ENCODE measurements around the gene NKD2.
"Not testable (repeated sequence)": the region's sequence is repeated elsewhere in the genome, so short reads cannot be mapped to it uniquely, and the experiment has no call there.

Gene NKD2

GRCh38 chr5:1057485-1058082 is 49.0 kb downstream of the NKD2 start:
- DNase-seq (ENCODE audit: low spot score), result no peak

DNA sequence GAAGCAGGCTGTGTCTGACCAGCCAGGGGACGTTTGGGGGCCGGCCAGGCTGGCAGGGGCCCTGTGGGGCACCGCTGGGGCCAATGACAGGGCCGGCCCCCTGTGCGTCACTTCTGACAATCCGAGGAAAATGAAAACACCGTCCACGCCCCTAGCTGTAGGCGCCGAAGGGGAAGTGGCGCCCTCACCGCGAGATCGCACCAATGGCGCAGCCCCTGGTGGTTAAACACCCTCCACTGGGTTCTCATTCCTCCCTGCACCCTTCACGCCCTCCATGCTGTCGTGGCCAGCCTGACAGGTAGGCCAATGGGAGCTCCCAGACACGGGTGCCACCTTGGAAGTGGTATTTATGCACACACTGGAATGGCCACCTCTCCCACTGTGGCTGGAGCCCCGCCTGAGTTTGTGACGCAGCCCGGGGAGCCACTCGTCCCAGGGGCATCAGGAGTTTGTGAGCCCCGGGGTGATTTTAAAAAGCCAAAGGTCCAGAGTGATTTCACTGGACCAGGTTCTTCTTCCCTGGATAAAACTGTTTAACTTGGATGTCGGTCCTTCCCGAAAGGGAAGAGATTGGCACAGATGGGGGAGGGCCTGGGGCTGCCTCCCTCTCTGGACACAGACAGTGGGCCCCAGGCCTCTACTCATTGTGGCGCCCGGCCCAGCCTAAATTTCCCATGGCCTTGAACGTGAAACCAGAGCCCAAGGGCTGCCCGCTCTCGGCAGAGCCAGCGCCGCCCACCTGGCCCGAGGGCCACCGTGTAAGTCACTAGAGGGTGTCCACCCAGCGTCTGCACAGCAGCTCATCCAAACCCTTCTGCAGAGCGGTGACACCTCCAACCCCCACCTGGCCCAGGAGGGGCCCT is 49.7 kb downstream of the NKD2 start:
- no peak for DNase-seq (ENCODE audit: low spot score)

DNA sequence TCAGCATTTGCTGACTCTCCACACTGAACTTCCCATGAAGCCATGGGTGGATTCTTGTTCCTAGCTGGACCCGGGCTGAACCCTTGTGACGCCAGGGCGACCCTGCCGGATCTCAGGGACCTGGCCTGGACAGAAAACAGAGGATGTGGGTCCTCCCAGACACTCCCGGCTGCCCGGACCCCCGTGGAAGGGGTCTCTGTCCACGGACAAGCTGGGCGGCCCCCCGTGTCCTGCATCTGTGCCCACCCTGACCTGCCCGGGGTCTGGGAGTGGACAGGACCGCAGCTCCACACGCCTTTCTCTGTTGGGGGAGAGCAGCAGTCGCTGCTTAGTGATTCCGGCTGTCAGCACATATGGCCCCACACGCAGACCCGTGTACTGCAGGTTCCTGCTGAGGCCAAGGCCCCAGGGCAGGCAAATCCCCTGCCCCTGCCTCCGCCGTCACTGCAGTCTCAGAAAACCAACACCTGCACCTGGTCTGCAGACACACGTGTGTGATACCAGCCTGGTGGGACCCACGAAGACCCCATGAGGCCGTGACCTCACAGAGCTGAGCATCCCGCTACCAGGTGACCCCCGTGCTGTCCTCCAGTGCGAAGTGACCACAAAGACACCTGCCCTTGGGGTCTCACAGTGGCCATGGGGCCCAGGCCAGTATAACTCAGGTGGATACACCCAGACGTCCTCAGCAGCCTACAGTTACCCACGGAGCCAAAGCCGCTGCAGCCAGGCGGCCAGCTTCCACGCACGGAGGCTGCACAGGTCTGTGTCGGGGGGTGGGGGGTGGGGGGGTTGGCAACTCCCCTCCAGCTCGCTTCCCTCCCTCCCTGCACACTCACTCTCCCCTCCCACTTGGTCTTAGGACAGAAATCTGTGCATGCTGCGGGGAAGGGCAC is 50.6 kb downstream of the NKD2 start:
- DNase-seq (ENCODE audit: low spot score), result no peak

DNA sequence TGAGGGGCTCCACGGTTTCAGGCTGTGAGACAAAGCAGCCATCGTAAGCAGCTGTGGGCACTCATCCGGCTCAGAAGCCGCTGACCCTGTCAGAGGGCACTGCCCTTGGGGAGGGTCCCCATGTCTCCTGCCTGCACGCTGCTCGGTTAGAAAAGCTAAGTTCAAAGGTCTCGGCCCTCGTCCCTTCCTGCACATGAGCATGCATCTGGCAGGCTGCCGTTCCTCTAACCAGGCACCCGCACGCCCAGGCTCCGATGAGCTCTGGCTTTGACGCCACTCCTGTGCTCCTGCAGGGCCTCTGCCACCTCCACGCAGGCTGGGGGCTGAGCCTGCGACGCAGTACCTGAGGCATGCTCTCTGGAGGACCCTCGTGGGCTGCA is 51.3 kb downstream of the NKD2 start:
- no peak for DNase-seq (ENCODE audit: low spot score)

DNA sequence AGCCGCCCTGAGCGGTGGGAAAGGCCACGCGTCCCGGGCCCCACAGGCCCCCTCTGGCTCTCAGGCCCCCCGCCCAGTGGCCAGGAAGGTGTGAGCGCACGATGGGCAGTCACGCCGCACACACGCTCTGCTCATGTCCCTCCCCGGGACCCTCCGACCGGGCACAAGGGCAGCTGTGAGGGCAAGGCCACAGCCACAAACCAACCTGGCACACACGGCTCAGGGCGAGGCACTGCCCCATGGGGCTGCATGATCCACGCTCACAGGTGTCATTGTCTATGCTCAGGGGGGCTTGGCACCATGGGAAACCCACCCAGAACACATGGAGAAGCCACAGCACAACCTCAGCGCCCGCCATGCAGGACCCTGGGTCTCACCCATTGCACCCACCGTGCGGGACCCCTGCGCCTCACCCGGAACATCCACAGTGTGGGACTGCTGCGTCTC is 52.0 kb downstream of the NKD2 start:
- DNase-seq (ENCODE audit: low spot score), result no peak

- not testable (repeated sequence) for DNase-seq (ENCODE audit: low spot score)
Measured at GRCh38 chr5:1061292-1061691, 52.7 kb downstream of the NKD2 start.

GRCh38 chr5:1061916-1062315 is 53.3 kb downstream of the NKD2 start:
- no peak for DNase-seq (ENCODE audit: low spot score)

DNA sequence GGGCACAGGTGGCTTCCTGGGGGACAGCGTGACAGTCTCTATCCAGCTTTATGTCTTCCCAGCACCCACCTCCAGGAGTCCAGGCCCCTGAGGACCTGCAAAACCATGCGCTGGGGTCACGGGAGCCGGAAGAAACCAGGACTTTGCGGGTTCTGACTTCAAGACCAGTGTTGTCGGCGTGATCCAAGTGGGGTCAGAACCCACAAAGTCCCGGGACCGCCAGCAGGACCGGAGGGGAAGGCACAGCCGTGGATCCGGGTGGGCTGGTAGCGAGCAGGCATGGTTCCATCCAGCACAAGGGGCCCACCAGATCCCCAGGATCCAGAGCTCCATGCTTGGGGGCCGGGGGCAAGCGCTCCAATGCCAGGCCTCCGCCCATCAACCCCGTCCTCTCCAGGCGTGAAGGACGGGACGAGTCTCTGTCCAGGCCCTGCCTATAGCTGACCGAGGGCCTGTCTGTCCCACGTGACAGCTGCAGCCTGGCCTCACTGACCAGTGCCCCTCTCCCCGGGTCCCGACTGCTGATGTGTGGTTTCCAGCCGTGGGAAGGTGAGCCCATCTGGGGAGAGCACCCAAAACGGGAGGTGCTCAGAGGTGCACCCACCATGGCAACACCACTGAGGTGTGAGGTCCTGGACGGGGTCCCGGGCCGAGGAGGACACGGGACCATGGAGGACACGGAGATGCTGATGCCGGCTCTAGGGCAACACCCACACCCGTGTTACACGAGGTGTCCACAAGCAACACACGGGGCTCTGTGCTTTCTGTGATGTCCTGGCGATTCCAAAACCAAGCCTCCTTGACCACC is 54.4 kb downstream of the NKD2 start:
- no peak for DNase-seq (ENCODE audit: low spot score)

DNA sequence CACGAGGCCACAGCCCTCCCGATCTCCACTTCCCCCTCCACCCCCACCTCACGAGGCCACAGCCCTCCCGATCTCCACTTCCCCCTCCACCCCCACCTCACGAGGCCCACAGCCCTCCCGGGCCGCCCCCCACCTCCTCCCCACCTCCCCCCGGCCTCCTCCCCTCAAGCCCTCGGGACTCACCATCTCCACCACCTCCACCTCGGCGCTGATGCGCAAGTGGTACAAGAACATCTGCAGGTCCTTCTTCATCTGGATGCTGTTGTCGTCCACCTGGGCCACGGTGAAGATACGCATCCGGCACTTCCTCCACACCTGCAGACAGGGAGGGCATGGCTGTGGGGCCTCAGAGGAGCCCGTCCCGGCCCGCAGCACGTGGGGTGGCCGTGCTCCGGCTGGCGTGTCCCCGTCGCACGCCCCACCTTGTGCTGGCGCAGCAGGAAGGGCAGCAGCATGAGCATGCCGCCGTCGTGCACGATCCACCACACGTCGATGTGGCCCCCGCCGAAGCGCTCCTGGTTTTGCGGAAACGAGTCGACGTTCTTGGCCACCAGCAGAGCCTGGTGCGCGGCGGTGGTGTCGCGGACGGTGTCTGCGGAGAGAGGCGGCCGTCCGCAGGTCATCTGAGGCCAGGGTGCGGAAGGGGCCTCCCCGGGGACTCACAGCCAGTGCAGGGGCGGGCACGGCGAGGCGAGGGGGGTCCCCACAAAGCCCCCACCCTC is 55.2 kb downstream of the NKD2 start:
- no peak for DNase-seq (ENCODE audit: low spot score)

DNA sequence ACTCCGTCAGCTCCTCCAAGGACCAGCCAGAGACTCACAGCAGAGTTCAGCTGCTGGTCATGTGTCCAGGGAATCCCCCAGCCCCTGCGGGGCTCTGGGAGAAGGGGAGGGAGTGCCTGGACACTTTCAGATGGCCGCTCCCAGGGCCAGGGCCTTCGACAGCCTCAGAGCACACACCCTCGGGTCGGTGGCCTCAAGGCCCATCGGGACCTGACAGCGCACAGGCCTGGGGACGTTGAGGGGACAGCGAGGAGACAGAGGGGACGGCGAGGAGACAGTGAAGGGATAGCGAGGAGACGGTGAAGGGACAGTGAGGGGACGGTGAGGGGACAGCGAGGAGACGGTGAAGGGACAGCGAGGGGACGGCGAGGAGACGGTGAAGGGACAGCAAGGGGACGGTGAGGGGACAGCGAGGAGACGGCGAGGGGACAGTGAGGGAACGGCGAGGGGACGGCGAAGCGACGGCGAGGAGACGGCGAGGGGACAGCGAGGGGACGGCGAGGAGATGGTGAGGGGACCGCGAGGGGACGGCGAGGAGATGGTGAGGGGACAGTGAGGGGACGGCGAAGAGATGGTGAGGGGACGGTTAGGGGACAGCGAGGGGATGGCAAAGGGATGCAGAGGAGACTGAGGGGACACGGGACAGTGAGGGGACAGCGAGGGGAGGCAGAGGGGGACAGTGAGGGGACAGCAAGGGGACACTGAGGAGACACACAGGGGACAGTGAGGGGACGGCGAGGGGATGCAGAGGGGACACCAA is 56.0 kb downstream of the NKD2 start:
- DNase-seq (ENCODE audit: low spot score), result no peak

DNA sequence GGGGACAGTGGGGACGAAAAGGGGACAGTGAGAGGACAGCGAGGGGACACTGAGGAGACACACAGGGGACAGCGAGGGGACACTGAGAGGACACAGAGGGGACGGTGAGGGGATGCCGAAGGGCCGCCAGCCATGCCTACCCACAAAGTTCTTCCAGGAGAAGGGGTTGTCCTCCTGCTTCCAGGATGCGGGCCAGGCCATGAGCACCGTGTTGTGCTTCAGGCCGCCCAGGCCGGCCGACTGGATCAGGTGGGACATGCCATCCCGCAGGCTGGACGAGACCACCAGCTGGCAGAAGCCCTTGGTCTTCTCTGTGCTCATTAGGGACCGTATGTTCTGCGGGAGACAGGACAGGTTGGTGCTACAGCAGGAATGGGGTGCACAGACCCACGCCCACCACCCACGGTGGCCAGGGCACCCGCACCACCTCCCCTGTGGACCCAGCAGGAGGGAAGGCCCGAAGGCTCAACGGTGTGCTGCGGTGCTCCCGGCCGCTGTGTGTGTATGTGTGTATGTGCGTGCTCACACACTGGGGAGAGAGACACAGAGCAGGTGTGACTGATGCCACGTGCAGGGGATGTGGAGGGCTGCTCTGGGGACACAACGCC is 56.6 kb downstream of the NKD2 start:
- DNase-seq (ENCODE audit: low spot score), result no peak

DNA sequence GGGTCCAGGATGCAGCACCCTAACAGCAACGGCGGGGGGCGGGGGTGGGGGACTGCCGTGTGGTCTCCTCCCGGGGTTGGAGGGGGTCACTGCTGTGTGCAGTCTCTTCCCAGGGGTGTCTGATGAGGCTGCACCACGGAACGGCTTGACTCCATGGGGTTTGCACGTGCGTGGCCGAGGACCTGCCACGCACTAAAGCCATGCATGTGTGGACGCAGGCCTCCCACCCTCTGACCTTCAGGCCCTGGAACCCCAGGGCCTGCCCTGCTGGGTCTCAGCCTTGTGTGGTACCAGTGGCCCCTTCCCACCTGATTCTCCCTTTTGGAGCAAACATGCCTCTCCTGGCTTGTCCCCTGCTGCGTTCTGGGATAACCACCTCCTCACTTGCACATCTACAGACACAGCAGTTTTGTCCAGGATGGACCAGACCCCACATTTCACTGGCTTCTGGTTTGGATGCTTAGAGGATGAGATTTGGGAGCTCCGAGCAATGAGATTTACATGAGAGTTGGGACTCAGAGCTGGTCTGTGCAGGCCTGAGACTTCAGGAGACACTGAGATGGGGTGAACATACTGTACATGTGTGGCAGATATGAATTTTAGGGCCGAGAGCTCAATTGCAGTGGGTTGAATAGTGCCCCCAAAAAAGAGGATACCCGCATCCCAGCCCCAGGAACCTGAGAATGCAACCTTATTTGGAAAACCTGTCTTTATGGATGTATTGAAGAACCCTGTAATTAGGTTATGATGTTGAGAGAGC is 57.5 kb downstream of the NKD2 start:
- DNase-seq (ENCODE audit: low spot score), result no peak

- no peak for DNase-seq (ENCODE audit: low spot score)
Measured at GRCh38 chr5:1066676-1067075, 58.1 kb downstream of the NKD2 start.

DNA sequence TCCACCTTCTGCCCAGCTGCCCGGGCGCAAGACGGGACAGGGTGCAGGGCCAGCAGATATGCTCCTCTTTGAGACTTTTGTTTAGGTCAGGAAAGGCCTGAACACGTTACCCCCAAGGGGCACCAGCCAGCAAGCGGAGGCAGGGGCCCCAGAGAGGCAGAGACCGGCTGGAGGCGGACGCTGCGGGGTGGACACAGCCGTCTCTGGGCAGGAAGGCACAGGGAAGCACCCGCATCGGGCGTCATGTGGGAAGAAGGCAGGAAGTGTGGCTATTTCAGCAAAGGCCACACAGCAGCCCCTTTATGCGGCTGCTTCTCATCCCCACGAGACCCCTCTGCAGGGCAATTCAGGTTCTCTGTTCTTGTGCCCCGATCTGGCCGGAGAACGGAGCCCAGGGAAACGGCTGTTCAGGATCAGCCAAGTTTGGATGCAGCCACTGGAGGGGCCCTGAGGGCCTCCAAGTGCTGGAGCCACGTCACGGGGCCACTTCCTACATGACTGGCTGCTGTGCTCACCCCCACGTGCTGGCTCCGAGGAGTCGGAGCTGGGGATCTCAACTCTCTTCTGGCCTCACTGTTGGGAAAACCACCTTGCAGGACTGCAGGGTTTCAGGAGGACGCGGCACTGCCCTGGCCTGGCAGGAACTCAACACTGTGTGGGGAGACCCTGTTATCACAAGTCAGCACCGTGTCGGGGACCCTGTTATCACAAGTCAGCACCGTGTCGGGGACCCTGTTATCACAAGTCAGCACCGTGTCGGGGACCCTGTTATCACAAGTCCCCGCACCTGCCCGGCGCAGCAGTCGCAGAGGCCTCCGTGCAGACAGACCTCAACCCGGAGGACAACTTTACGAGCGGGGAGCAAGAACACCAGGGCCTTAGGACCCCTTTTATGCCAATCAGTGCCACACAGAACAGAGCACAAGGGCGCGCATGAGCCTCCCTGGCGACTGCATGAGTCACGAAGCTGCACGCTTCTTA is 58.8 kb downstream of the NKD2 start:
- no peak for DNase-seq (ENCODE audit: low spot score)

DNA sequence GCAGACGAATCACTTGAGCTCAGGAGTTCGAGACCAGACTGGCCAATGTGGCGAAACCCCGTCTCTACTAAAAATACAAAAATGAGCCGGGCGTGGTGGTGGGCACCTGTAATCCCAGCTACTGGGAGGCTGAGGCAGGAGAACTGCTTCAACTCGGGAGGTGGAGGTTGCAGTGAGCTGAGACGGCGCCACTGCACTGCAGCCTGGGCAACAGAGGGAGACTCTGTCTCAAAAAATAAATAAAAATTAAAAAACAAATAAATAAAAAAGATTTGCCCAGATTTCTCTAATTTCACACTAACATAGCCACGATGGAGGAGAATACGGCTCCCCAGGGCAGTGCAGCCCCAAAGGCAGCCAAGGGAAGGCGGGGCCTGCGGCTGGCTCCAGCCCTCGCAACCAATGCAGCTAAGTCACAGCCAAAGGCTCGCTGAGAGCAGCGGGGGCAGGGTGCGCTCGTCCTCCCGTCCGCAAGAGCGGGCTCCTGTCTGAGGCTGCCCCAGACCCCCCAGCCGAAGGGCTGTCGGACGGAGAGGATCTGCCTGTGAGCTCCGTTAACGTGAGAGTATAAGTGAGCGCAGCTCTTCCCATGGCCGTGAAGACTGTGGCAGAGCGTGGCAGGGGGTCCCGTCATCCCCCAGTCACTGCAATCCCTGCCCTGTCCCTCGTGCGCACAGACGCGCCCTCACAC is 59.7 kb downstream of the NKD2 start:
- DNase-seq (ENCODE audit: low spot score), result no peak

DNA sequence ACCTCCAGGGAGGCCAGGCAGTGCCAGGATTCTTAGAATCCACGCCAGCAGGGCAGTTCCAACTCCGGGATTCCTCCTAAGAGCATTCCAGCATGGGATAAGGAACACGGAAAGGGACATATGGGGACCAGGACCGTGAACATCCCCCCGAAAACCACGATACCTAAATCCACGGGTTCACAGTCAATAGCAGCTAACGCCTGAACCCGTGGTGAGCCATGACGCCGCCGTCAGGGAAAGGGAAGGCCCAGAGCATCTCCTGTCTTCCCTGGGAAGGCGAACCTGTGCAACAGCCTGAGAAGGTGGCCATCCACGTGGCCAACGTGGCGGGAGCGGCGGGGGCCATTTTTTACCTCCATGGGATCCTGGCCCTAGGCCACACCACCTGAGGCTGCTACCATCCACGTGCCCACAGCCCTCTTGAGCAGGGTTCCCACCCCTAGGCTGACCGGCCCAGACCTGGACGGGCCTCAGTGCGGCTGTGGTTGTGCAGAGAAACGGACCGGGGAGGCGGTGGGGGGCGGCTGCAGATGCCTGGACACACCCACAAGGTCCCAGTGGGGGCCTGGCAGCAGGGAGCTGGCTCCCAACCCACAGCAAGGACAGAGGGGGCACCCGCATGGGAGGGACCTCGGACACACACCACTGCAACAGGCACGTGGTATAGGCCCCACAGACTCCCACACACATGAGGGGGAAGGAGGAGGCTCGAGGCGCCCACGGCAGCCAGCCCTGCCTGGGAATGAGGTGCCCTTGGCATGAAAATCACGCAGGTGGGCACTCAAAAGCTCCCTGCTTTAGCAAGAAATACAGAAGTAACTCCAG is 60.5 kb downstream of the NKD2 start:
- DNase-seq (ENCODE audit: low spot score), result no peak

DNA sequence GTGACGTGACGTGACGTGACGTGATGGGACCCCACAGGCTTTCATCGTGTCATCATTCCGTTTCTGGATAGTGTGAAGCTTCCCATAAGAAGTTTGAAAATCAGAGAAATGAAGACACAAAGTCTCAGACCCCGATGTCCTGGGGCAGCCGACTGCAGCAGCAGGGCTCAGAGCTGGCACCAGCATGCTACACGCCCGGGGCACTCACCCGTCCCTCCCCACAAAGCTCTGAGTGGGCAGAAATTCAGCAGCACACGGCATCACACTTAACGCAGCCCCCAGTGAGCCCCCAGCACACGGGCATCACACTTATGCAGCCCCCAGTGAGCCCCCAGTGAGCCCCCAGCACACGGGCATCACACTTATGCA is 61.1 kb downstream of the NKD2 start:
- DNase-seq (ENCODE audit: low spot score), result no peak

All from CD4-positive, alpha-beta T cell treated with Interleukin-15 for 4 hours (primary cell).